Measurements from ENCODE around the gene DOCK3.

DNA sequence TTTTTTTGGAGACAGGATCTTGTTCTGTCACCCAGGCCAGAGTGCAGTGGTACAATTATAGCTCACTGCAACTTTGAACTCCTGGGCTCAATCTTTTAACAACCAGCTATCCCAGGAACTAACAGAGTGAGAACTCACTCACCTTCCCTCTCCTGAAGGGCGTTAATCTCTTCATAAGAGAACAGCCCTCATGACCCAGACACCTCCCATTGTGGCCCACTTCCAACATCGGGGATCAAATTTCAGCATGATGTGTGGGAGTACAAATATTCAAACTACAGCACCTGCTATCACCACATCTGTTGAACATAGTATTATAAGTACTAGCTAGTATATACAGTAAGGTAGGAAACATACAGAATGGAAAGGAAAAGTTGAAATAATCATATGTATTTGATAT lies 132.5 kb downstream of the DOCK3 start:
- TF ChIP-seq, protein P1, sequence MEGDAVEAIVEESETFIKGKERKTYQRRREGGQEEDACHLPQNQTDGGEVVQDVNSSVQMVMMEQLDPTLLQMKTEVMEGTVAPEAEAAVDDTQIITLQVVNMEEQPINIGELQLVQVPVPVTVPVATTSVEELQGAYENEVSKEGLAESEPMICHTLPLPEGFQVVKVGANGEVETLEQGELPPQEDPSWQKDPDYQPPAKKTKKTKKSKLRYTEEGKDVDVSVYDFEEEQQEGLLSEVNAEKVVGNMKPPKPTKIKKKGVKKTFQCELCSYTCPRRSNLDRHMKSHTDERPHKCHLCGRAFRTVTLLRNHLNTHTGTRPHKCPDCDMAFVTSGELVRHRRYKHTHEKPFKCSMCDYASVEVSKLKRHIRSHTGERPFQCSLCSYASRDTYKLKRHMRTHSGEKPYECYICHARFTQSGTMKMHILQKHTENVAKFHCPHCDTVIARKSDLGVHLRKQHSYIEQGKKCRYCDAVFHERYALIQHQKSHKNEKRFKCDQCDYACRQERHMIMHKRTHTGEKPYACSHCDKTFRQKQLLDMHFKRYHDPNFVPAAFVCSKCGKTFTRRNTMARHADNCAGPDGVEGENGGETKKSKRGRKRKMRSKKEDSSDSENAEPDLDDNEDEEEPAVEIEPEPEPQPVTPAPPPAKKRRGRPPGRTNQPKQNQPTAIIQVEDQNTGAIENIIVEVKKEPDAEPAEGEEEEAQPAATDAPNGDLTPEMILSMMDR (IDR thresholded peaks at IDR 0.05; ENCODE audit: low read depth, low read length, poor library complexity, severe bottlenecking), result no peak
- TF ChIP-seq EZH2phosphoT487 (IDR thresholded peaks at IDR 0.05; ENCODE audit: borderline replicate concordance, low read length), result no peak

Data from DOHH2 (cell line).